Effector memory CD8-positive, alpha-beta T cell (primary cell): ENCODE measurements around the gene NBR1.
"Not testable (repeated sequence)": the region's sequence is repeated elsewhere in the genome, so short reads cannot be mapped to it uniquely, and the experiment has no call there.

Source experiments
- ATAC-seq: fragments of 150-1000 bp; cut with Tn5 transposase; replicated peaks from 2 replicates; pipeline ENCODE4 v1.10.0; 2021; ENCODE audit warnings: mild to moderate bottlenecking, moderate library complexity
- DNase-seq, 3 experiments: peaks; one replicate each; pipeline ENCODE4 v3.0.0; 2021
- H3K27ac Mint-ChIP-seq, 2 donors: one replicate each; pipeline ENCODE4 v1.8.0; 2022; ENCODE audit warnings: mild to moderate bottlenecking in 2 of 2, mixed read lengths in 2 of 2, moderate library complexity in 2 of 2
- H3K27me3 Mint-ChIP-seq, 2 donors: one replicate each; pipeline ENCODE4 v1.8.0; 2022; ENCODE audit warnings: mixed read lengths in 2 of 2
- H3K36me3 Mint-ChIP-seq: one replicate; pipeline ENCODE4 v1.8.0; 2022; ENCODE audit warnings: mild to moderate bottlenecking, moderate library complexity, mixed read lengths; ENCODE audit not compliant: insufficient read depth
- H3K4me1 Mint-ChIP-seq, 2 donors: one replicate each; pipeline ENCODE4 v1.8.0; 2022; ENCODE audit warnings: low read depth in 2 of 2, mixed read lengths in 2 of 2
- H3K4me3 Mint-ChIP-seq, 2 donors: one replicate each; pipeline ENCODE4 v1.8.0; 2022; ENCODE audit warnings: mild to moderate bottlenecking in 2 of 2, mixed read lengths in 2 of 2, moderate library complexity in 2 of 2
- H3K9me3 Mint-ChIP-seq, 2 donors: one replicate each; pipeline ENCODE4 v1.8.0; 2022; ENCODE audit warnings: mixed read lengths in 2 of 2

The NBR1 gene

GRCh38 chr17:43138531-43138930 is 32.5 kb upstream of the NBR1 start:
- not testable (repeated sequence) for H3K27ac Mint-ChIP-seq, H3K36me3 Mint-ChIP-seq, H3K27me3 Mint-ChIP-seq, H3K9me3 Mint-ChIP-seq, H3K4me1 Mint-ChIP-seq, ATAC-seq, H3K4me3 Mint-ChIP-seq, DNase-seq

GRCh38 chr17:43140396-43141332 is 30.4 kb upstream of the NBR1 start:
- H3K9me3 Mint-ChIP-seq: no peaks in the 10 kb centered on the region
- no peaks in the 10 kb centered on the region for H3K27me3 Mint-ChIP-seq
- no peaks in the 10 kb centered on the region for H3K36me3 Mint-ChIP-seq
- ATAC-seq: no peak
- no peak overlapping the region for H3K4me3 Mint-ChIP-seq
- no peak for DNase-seq
- H3K4me1 Mint-ChIP-seq: no peaks in the 10 kb centered on the region
- H3K27ac Mint-ChIP-seq: no peak overlapping the region

GRCh38 chr17:43142153-43142552 is 28.9 kb upstream of the NBR1 start:
- DNase-seq (no peak), ATAC-seq (no peak)
- Mint-ChIP-seq H3K4me3 (no peak overlapping the region), H3K27ac (no peak overlapping the region), H3K9me3 (no peaks in the 10 kb centered on the region), H3K27me3 (no peaks in the 10 kb centered on the region), H3K36me3 (peaks cover 4% of the 10 kb centered on the region), H3K4me1 (no peaks in the 10 kb centered on the region)

- H3K4me3 Mint-ChIP-seq: no peak overlapping the region
- ATAC-seq: no peak
- H3K4me1 Mint-ChIP-seq: no peaks in the 10 kb centered on the region
- H3K36me3 Mint-ChIP-seq: peaks cover 4% of the 10 kb centered on the region
- H3K9me3 Mint-ChIP-seq: no peaks in the 10 kb centered on the region
- H3K27me3 Mint-ChIP-seq: no peaks in the 10 kb centered on the region
- no peak for DNase-seq
- no peak overlapping the region for H3K27ac Mint-ChIP-seq
Observed at GRCh38 chr17:43143201-43143600, 27.8 kb upstream of the NBR1 start.

- Mint-ChIP-seq H3K36me3 (peaks cover 4% of the 10 kb centered on the region), H3K4me3 (no peak overlapping the region), H3K27ac (no peak overlapping the region), H3K4me1 (no peaks in the 10 kb centered on the region), H3K9me3 (no peaks in the 10 kb centered on the region), H3K27me3 (no peaks in the 10 kb centered on the region)
- DNase-seq (no peak), ATAC-seq (no peak)
Observed at GRCh38 chr17:43146649-43147048, 24.4 kb upstream of the NBR1 start.

- ATAC-seq (no peak), DNase-seq (no peak)
- no peaks in the 10 kb centered on the region for H3K27me3 Mint-ChIP-seq
- H3K4me3 Mint-ChIP-seq: no peak overlapping the region
- H3K36me3 Mint-ChIP-seq: no peaks in the 10 kb centered on the region
- H3K4me1 Mint-ChIP-seq: no peaks in the 10 kb centered on the region
- H3K9me3 Mint-ChIP-seq: no peaks in the 10 kb centered on the region
- no peak overlapping the region for H3K27ac Mint-ChIP-seq
Observed at GRCh38 chr17:43151880-43152456, 19.0 kb upstream of the NBR1 start.

- H3K4me3 Mint-ChIP-seq, H3K9me3 Mint-ChIP-seq, ATAC-seq, H3K27me3 Mint-ChIP-seq, H3K36me3 Mint-ChIP-seq, DNase-seq, H3K4me1 Mint-ChIP-seq, H3K27ac Mint-ChIP-seq: not testable (repeated sequence)
Observed at GRCh38 chr17:43153197-43153835, 17.7 kb upstream of the NBR1 start.

GRCh38 chr17:43155666-43156065 is 15.3 kb upstream of the NBR1 start:
- no peaks in the 10 kb centered on the region for H3K4me1 Mint-ChIP-seq
- ATAC-seq (no peak), DNase-seq (no peak)
- H3K9me3 Mint-ChIP-seq: no peaks in the 10 kb centered on the region
- H3K27ac Mint-ChIP-seq: peak overlapping the region in 1 of 2 donors; percentile 25
- H3K27me3 Mint-ChIP-seq: no peaks in the 10 kb centered on the region
- peaks cover 8% of the 10 kb centered on the region for H3K36me3 Mint-ChIP-seq
- H3K4me3 Mint-ChIP-seq: no peak overlapping the region

- not testable (repeated sequence) for ATAC-seq, H3K4me3 Mint-ChIP-seq, H3K27ac Mint-ChIP-seq, H3K36me3 Mint-ChIP-seq, DNase-seq, H3K4me1 Mint-ChIP-seq, H3K27me3 Mint-ChIP-seq, H3K9me3 Mint-ChIP-seq
Observed at GRCh38 chr17:43159232-43159631, 11.8 kb upstream of the NBR1 start.

GRCh38 chr17:43159957-43160356 is 11.1 kb upstream of the NBR1 start:
- not testable (repeated sequence) for H3K36me3 Mint-ChIP-seq, H3K4me3 Mint-ChIP-seq, H3K4me1 Mint-ChIP-seq, H3K9me3 Mint-ChIP-seq, ATAC-seq, DNase-seq, H3K27me3 Mint-ChIP-seq, H3K27ac Mint-ChIP-seq

GRCh38 chr17:43165971-43166370 is 5.0 kb upstream of the NBR1 start:
- not testable (repeated sequence) for H3K4me1 Mint-ChIP-seq, H3K9me3 Mint-ChIP-seq, H3K4me3 Mint-ChIP-seq, H3K27me3 Mint-ChIP-seq, H3K36me3 Mint-ChIP-seq, H3K27ac Mint-ChIP-seq, ATAC-seq, DNase-seq

GRCh38 chr17:43169561-43170139 is 1.4 kb upstream of the NBR1 start:
- DNase-seq: peak in 1 of 3 experiments; percentile 9

GRCh38 chr17:43170140-43170765 is 761 bp upstream of the NBR1 start:
- H3K4me1 Mint-ChIP-seq: peaks cover 12 to 16% of the 10 kb centered on the region in 2 donors

More at GRCh38 chr17:43169561-43170139, 1.4 kb upstream of the NBR1 start:
- Mint-ChIP-seq H3K9me3 (no peaks in the 10 kb centered on the region), H3K4me1 (peaks cover 12 to 13% of the 10 kb centered on the region in 2 donors), H3K36me3 (peaks cover 18% of the 10 kb centered on the region), H3K27me3 (no peaks in the 10 kb centered on the region), H3K4me3 (no peak overlapping the region), H3K27ac (no peak overlapping the region)
- peak; percentile 2 for ATAC-seq

More at GRCh38 chr17:43170140-43170765, 761 bp upstream of the NBR1 start:
- DNase-seq (peak; percentile 82 to 84 (median 84)), ATAC-seq (peak; percentile 77)
- Mint-ChIP-seq H3K9me3 (no peaks in the 10 kb centered on the region), H3K27me3 (no peaks in the 10 kb centered on the region), H3K27ac (no peak overlapping the region), H3K4me3 (no peak overlapping the region), H3K36me3 (peaks cover 18% of the 10 kb centered on the region)
